ENCODE results near the gene HTRA3.

- TF ChIP-seq CTCF (tag by site-specific recombination; IDR thresholded peaks at IDR 0.05) (no peak), ZNF830 (tag by site-specific recombination; IDR thresholded peaks at IDR 0.05; ENCODE audit: low read depth) (no peak), ZNF521 (tag by site-specific recombination; IDR thresholded peaks at IDR 0.05) (no peak), ZNF16 (tag by site-specific recombination; IDR thresholded peaks at IDR 0.05; ENCODE audit: low read depth) (no peak), PBX3 (CRISPR knock-in tag; IDR thresholded peaks at IDR 0.05) (no peak), ATF2 (tag by site-specific recombination; IDR thresholded peaks at IDR 0.05; ENCODE audit: low read depth) (no peak)
- TF ChIP-seq, protein P1, sequence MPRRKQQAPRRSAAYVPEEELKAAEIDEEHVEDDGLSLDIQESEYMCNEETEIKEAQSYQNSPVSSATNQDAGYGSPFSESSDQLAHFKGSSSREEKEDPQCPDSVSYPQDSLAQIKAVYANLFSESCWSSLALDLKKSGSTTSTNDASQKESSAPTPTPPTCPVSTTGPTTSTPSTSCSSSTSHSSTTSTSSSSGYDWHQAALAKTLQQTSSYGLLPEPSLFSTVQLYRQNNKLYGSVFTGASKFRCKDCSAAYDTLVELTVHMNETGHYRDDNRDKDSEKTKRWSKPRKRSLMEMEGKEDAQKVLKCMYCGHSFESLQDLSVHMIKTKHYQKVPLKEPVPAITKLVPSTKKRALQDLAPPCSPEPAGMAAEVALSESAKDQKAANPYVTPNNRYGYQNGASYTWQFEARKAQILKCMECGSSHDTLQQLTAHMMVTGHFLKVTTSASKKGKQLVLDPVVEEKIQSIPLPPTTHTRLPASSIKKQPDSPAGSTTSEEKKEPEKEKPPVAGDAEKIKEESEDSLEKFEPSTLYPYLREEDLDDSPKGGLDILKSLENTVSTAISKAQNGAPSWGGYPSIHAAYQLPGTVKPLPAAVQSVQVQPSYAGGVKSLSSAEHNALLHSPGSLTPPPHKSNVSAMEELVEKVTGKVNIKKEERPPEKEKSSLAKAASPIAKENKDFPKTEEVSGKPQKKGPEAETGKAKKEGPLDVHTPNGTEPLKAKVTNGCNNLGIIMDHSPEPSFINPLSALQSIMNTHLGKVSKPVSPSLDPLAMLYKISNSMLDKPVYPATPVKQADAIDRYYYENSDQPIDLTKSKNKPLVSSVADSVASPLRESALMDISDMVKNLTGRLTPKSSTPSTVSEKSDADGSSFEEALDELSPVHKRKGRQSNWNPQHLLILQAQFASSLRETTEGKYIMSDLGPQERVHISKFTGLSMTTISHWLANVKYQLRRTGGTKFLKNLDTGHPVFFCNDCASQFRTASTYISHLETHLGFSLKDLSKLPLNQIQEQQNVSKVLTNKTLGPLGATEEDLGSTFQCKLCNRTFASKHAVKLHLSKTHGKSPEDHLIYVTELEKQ (tag by site-specific recombination; IDR thresholded peaks at IDR 0.05; ENCODE audit: borderline replicate concordance), result no peak
These were observed 47.9 kb downstream of the HTRA3 start for GRCh38 chr4:8317474-8317873.

All from HEK293 (cell line).